Right lung (tissue), 5 donors: ENCODE measurements around the gene RPS25. TPM values are rescaled to one million over a fixed set of nuclear protein-coding genes. Genes with fewer than 3 reads are reported as not detected.
"Not testable (repeated sequence)": the region's sequence is repeated elsewhere in the genome, so short reads cannot be mapped to it uniquely, and the experiment has no call there.

Experiments used
- DNase-seq, 2 donors: peaks; one replicate each; pipeline ENCODE4 v3.0.0-alpha.2; 2013
- polyA plus RNA-seq, 5 donors: library from polyadenylated mRNA; unstranded; fragments of 120-200 nt; gene quantifications; one replicate each; pipeline versions ENCODE4 v1.2.1 to v1.2.3, GENCODE V29; 2013; ENCODE audit warnings: inconsistent platforms in 1 of 5, low replicate concordance in 1 of 5; ENCODE audit not compliant: insufficient read length in 5 of 5, insufficient read depth in 1 of 5

RPS25 gene
- polyA plus RNA-seq, 5 donors: 1,442 to 1,768 (median 1,521) TPM

GRCh38 chr11:119047205-119047604, 29.1 kb upstream of the RPS25 start:
- DNase-seq: no peak

- no peak for DNase-seq
Measured at GRCh38 chr11:119046489-119046888, 28.3 kb upstream of the RPS25 start.

- no peak for DNase-seq
Measured at GRCh38 chr11:119044708-119045107, 26.6 kb upstream of the RPS25 start.

- no peak for DNase-seq
Measured at GRCh38 chr11:119042927-119043326, 24.8 kb upstream of the RPS25 start.

- no peak for DNase-seq
Measured at GRCh38 chr11:119041821-119042514, 23.8 kb upstream of the RPS25 start.

- DNase-seq: not testable (repeated sequence)
Measured at GRCh38 chr11:119039471-119039870, 21.3 kb upstream of the RPS25 start.

GRCh38 chr11:119038884-119039283, 20.7 kb upstream of the RPS25 start:
- DNase-seq: no peak

GRCh38 chr11:119034813-119035212, 16.7 kb upstream of the RPS25 start:
- DNase-seq: no peak

GRCh38 chr11:119033421-119033820, 15.3 kb upstream of the RPS25 start:
- not testable (repeated sequence) for DNase-seq

GRCh38 chr11:119031912-119032280, 13.8 kb upstream of the RPS25 start:
- no peak for DNase-seq

GRCh38 chr11:119030329-119031047, 12.3 kb upstream of the RPS25 start, which contains the start of gene SLC37A4:
SLC37A4 (minus strand) TSS chr11:119030877.
- DNase-seq: peak; percentile 90 to 93

- no peak for DNase-seq
Measured at GRCh38 chr11:119030029-119030328, 11.8 kb upstream of the RPS25 start.

GRCh38 chr11:119029340-119030028, 11.3 kb upstream of the RPS25 start:
- peak in 1 of 2 donors; percentile 3 for DNase-seq

- DNase-seq: no peak
Measured at GRCh38 chr11:119029069-119029339, 10.9 kb upstream of the RPS25 start.

GRCh38 chr11:119028346-119029068, 10.4 kb upstream of the RPS25 start:
- DNase-seq: no peak

- DNase-seq: no peak
Measured at GRCh38 chr11:119027561-119028345, 9.6 kb upstream of the RPS25 start.

- no peak for DNase-seq
Measured at GRCh38 chr11:119026970-119027369, 8.8 kb upstream of the RPS25 start.

- no peak for DNase-seq
Measured at GRCh38 chr11:119025978-119026766, 8.0 kb upstream of the RPS25 start.

GRCh38 chr11:119025541-119025940, 7.4 kb upstream of the RPS25 start:
- DNase-seq: no peak

- no peak for DNase-seq
Measured at GRCh38 chr11:119025099-119025473, 6.9 kb upstream of the RPS25 start.
